Tibial nerve (tissue), 4 donors: ENCODE data around the gene MTUS2. TPM values are rescaled to one million over a fixed set of nuclear protein-coding genes. Genes with fewer than 3 reads are reported as not detected.

ENCODE experiments used
- DNase-seq, 2 donors: peaks; one replicate each; pipeline ENCODE4 v3.0.0-alpha.2; 2019; ENCODE audit warnings: low spot score in 2 of 2
- H3K27ac ChIP-seq, 4 donors: fragments of 200-600 bp; sonication (generic) in 3 of 4; one replicate each; pipeline ENCODE4 v1.5.1; 2017 to 2019; ENCODE audit warnings: mild to moderate bottlenecking in 1 of 4
- H3K27me3 ChIP-seq, 2 donors: fragments of 200-600 bp; sonication (generic) in 1 of 2; one replicate each; pipeline versions ENCODE4 v1.5.1 to v1.6.0; 2017 to 2019
- H3K36me3 ChIP-seq, 3 donors: fragments of 200-600 bp; sonication (generic); one replicate each; pipeline ENCODE4 v1.5.1; 2018 to 2019
- H3K4me1 ChIP-seq, 4 donors: fragments of 200-600 bp; sonication (generic) in 3 of 4; one replicate each; pipeline ENCODE4 v1.5.1; 2017 to 2019
- H3K4me3 ChIP-seq, 4 donors: fragments of 200-600 bp; sonication (generic) in 3 of 4; one replicate each; pipeline ENCODE4 v1.5.1; 2017 to 2019; ENCODE audit warnings: mild to moderate bottlenecking in 1 of 4, moderate library complexity in 1 of 4
- H3K9me3 ChIP-seq, 4 donors: fragments of 200-600 bp; sonication (generic) in 3 of 4; one replicate each; pipeline ENCODE4 v1.5.1; 2017 to 2019
- EP300 ChIP-seq, 2 donors: sonication (generic); formaldehyde crosslinking; IDR thresholded peaks; one replicate each; pipeline ENCODE4 v1.6.1; 2017; ENCODE audit warnings: antibody characterized with exemption in 2 of 2, mild to moderate bottlenecking in 1 of 2
- POLR2A ChIP-seq, 2 donors: fragments of 450-650 bp; IDR thresholded peaks; one replicate each; pipeline ENCODE4 v1.6.1; 2017; ENCODE audit warnings: antibody characterized with exemption in 2 of 2, mild to moderate bottlenecking in 2 of 2, moderate library complexity in 2 of 2
- WGBS, 2 donors: methylation state at CpG; one replicate each; pipeline ENCODE4 v1.1.5; 2018; 5-methylcytosine and 5-hydroxymethylcytosine counted together
- total RNA-seq, 4 donors: library from RNA; depleted of rRNA; stranded (reverse); fragments of >200 nt; gene quantifications; one replicate each; pipeline ENCODE4 v1.1.0, GENCODE V29; 2016
- TF ChIP-seq, protein P1 (sequence below), 5 experiments: fragments of 200-600 bp in 3 of 5; fragments of 450-650 bp in 2 of 5; sonication (generic) in 3 of 5; IDR thresholded peaks; one replicate each; pipeline ENCODE4 v1.5.1; 2016 to 2019; ENCODE audit warnings: antibody characterized with exemption in 5 of 5, mild to moderate bottlenecking in 3 of 5, moderate library complexity in 2 of 5

MTUS2 gene
- total RNA-seq, 4 donors from 2014 or later: 0.20 TPM; not detected in 3

DNA sequence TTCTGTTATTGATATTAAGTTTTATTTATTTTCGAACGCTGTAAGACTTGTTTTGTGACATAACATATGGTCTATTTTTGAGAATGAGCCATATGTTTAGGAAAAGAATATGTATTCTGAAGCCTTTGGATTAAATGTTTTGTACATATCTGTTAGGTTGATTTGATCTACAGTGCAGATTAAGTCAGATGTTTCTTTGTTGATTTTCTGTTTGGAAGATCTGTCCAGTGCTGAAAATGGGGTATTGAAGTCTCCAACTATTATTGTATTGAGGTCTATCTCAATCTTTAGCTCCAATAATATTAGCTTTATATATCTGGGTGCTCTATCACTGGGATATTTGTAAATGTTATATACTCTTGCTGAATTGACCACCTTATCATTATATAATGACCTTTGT is 97.9 kb downstream of the MTUS2 start:
- no peak overlapping the region for H3K27ac ChIP-seq
- no peaks in the 10 kb centered on the region for H3K36me3 ChIP-seq
- no peaks in the 10 kb centered on the region for H3K27me3 ChIP-seq
- DNase-seq: no peak
- WGBS, 2 donors: 91 to 93% methylated on average over 2 of the region's 2 CpGs
- no peak for TF ChIP-seq POLR2A (IDR thresholded peaks at IDR 0.05)
- no peak for TF ChIP-seq EP300 (IDR thresholded peaks at IDR 0.05)
- TF ChIP-seq, protein P1, sequence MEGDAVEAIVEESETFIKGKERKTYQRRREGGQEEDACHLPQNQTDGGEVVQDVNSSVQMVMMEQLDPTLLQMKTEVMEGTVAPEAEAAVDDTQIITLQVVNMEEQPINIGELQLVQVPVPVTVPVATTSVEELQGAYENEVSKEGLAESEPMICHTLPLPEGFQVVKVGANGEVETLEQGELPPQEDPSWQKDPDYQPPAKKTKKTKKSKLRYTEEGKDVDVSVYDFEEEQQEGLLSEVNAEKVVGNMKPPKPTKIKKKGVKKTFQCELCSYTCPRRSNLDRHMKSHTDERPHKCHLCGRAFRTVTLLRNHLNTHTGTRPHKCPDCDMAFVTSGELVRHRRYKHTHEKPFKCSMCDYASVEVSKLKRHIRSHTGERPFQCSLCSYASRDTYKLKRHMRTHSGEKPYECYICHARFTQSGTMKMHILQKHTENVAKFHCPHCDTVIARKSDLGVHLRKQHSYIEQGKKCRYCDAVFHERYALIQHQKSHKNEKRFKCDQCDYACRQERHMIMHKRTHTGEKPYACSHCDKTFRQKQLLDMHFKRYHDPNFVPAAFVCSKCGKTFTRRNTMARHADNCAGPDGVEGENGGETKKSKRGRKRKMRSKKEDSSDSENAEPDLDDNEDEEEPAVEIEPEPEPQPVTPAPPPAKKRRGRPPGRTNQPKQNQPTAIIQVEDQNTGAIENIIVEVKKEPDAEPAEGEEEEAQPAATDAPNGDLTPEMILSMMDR (IDR thresholded peaks at IDR 0.05): no peak
- H3K9me3 ChIP-seq: peaks cover 0 to 37% (median 0%) of the 10 kb centered on the region in 4 donors
- H3K4me1 ChIP-seq: no peaks in the 10 kb centered on the region
- no peak overlapping the region for H3K4me3 ChIP-seq

DNA sequence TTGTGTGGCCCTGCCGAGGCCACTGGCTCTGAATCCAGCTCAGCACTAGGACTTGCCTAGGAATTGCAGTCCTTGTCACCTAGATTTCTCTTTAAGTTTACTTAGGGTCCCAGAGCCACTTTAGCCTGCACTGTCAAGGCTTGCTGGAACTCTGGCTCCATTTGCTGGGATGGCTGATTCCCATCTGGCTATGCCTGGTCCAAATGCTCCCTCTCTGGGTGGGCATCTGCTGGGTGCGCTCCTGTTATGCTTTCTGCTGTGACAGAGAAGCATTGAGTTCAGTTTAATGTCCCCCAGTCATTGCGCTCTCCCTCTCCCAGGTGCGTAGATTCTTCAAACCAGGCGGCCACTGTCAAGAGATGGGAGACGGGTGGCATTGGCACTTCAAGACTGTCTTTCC is 102.2 kb downstream of the MTUS2 start:
- Histone ChIP-seq H3K27me3 (no peaks in the 10 kb centered on the region), H3K4me1 (no peaks in the 10 kb centered on the region), H3K4me3 (no peak overlapping the region), H3K27ac (no peak overlapping the region), H3K36me3 (no peaks in the 10 kb centered on the region), H3K9me3 (peaks cover 0 to 22% (median 0%) of the 10 kb centered on the region in 4 donors)
- TF ChIP-seq EP300 (IDR thresholded peaks at IDR 0.05) (no peak), POLR2A (IDR thresholded peaks at IDR 0.05) (no peak)
- TF ChIP-seq, protein P1 (IDR thresholded peaks at IDR 0.05): no peak
- no peak for DNase-seq
- WGBS, 2 donors: 62 to 63% methylated on average over 6 of the region's 6 CpGs

DNA sequence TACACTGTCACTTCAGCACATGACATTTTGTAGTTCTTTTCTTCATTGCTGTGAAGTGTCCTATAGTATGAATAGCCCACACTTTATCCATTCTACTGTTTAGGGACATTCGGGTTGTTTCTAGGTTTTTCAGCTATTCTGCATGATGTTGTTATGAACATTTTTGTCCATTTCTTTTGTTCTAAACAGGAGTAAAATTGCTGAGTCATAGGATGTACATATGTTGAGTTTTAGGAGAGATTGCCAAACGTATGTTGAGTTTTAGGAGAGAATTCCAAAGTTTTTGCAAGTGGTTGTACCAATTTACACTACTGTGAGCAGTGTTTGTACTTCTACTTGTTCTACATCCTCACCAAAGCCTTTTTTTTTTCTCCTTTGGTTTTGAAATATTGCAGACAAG is 115.0 kb downstream of the MTUS2 start:
- TF ChIP-seq EP300 (IDR thresholded peaks at IDR 0.05) (no peak), POLR2A (IDR thresholded peaks at IDR 0.05) (no peak)
- TF ChIP-seq, protein P1 (IDR thresholded peaks at IDR 0.05): no peak
- Histone ChIP-seq H3K27me3 (no peaks in the 10 kb centered on the region), H3K4me1 (no peaks in the 10 kb centered on the region), H3K4me3 (no peak overlapping the region), H3K36me3 (no peaks in the 10 kb centered on the region), H3K9me3 (peaks cover 0 to 3% (median 0%) of the 10 kb centered on the region in 4 donors), H3K27ac (no peak overlapping the region)
- WGBS, 2 donors: 61 to 70% methylated on average over 2 of the region's 2 CpGs
- no peak for DNase-seq

DNA sequence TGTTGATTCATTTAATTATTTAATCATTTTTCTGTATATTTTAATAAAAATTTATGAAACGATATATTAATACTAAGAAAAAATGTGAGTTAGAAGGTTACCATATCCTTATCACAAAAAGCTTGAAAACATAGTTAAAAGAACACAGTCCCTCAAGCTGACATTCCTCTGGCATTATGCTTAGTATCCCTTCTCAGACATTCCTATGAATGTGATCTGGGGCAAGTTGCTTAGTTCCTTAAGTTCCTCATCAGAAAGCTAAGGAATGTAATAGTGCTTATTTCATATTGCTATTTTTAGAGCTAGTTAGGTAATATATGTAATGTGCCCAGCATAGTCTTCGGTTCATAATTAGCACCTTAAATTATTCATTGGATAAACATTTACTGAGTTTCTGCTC is 122.8 kb downstream of the MTUS2 start:
- Histone ChIP-seq H3K4me1 (no peaks in the 10 kb centered on the region), H3K9me3 (no peaks in the 10 kb centered on the region), H3K36me3 (no peaks in the 10 kb centered on the region), H3K27ac (no peak overlapping the region), H3K4me3 (no peak overlapping the region), H3K27me3 (no peaks in the 10 kb centered on the region)
- 92% methylated on average over 2 of the region's 2 CpGs for WGBS, 2 donors
- no peak for DNase-seq
- no peak for TF ChIP-seq POLR2A (IDR thresholded peaks at IDR 0.05)
- no peak for TF ChIP-seq EP300 (IDR thresholded peaks at IDR 0.05)
- TF ChIP-seq, protein P1 (IDR thresholded peaks at IDR 0.05): no peak

DNA sequence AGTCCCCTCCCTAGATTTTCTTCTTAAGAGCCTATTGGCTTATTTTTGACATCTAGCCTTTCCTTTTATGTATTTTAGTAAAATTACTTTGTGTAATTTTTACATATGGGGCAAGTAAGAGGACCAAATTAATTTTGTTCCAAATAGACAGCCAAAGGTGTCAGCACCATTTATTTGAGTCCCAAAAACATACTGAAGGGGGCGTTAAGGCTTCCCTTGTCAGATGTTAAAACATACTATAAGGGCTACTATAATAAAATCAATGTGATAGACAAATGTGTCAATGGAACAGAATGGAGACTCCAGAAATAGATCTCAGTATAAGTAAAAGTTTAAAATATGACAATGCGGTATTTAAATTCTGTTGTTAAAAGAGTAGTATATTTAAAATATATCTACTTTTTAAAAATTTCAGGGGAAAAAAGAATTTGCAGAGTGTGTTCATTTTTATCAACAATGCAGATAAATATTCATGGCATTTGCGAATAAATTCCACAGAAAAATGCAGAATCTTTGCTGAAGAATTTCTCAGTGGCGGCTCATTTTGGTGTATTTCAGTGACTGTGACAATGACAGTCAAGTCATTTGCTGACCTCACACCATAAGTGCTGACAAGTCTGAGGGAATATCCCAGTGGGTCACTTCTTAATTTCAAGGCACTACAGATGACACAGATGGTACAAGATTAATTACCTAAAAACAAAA is 133.7 kb downstream of the MTUS2 start:
- no peaks in the 10 kb centered on the region for H3K27me3 ChIP-seq
- H3K36me3 ChIP-seq: no peaks in the 10 kb centered on the region
- H3K4me3 ChIP-seq: no peak overlapping the region
- no peaks in the 10 kb centered on the region for H3K9me3 ChIP-seq
- TF ChIP-seq, protein P1 (IDR thresholded peaks at IDR 0.05): no peak
- TF ChIP-seq POLR2A (IDR thresholded peaks at IDR 0.05): no peak
- 82 to 85% methylated on average over 4 of the region's 4 CpGs for WGBS, 2 donors
- no peaks in the 10 kb centered on the region for H3K4me1 ChIP-seq
- H3K27ac ChIP-seq: no peak overlapping the region
- no peak for DNase-seq
